SK-N-MC (cell line): ENCODE measurements around the gene VSIG10L2.

Source experiments
- DNase-seq: peaks from one replicate; pipeline ENCODE4 v3.0.0-alpha.2; 2011; ENCODE audit warnings: low read depth, low spot score
- H3K27ac ChIP-seq: fragments of 200-600 bp; sonication (generic); 2 replicates; pipeline ENCODE4 v1.5.1; 2016; ENCODE audit warnings: mixed run types
- H3K36me3 ChIP-seq: fragments of 200-600 bp; sonication (generic); 2 replicates; pipeline ENCODE4 v1.6.1; 2017; ENCODE audit warnings: antibody characterized with exemption, low read length, mixed read lengths; ENCODE audit not compliant: insufficient read depth
- H3K4me3 ChIP-seq: fragments of 200-600 bp; sonication (generic); 2 replicates; pipeline ENCODE4 v1.5.1; 2016
- H3K9ac ChIP-seq: fragments of 200-600 bp; sonication (generic); 2 replicates; pipeline ENCODE4 v1.8.0; 2017; ENCODE audit warnings: mixed run types, mixed read lengths; ENCODE audit not compliant: insufficient read length
- H3K9me3 ChIP-seq: fragments of 200-600 bp; sonication (generic); 2 replicates; pipeline ENCODE4 v1.6.1; 2017; ENCODE audit warnings: low read depth, mild to moderate bottlenecking, antibody characterized with exemption, low read length, moderate library complexity, mixed read lengths
- EZH2 ChIP-seq: fragments of 200-600 bp; sonication (generic); IDR thresholded peaks from one replicate; pipeline ENCODE4 v1.6.1; 2017; ENCODE audit warnings: antibody characterized with exemption
- FOXP2 ChIP-seq: optimal IDR thresholded peaks from 2 replicates; pipeline ENCODE3; 2011; ENCODE audit warnings: mild to moderate bottlenecking, moderate library complexity; ENCODE audit not compliant: insufficient read depth; ENCODE audit errors: extremely low read length, control extremely low read depth
- POLR2AphosphoS5 ChIP-seq: IDR thresholded peaks from 2 replicates; pipeline ENCODE4 v1.6.1; 2012; ENCODE audit warnings: mild to moderate bottlenecking, low read depth, low read length, borderline replicate concordance

VSIG10L2 gene

GRCh38 chr11:125953401-125953935 lies 7.6 kb downstream of the VSIG10L2 start:
- TF ChIP-seq FOXP2 (no peak), POLR2AphosphoS5 (no peak), EZH2 (no peak)
- H3K27ac ChIP-seq: no peak overlapping the region
- no peak overlapping the region for H3K9ac ChIP-seq
- H3K36me3 ChIP-seq: peaks cover 5% of the 10 kb centered on the region; the same call in 1 of the 2 replicates
- H3K9me3 ChIP-seq: no peaks in the 10 kb centered on the region
- no peak for DNase-seq
- no peak overlapping the region for H3K4me3 ChIP-seq

GRCh38 chr11:125954123-125954944 lies 8.5 kb downstream of the VSIG10L2 start:
- H3K4me3 ChIP-seq: no peak overlapping the region
- DNase-seq: no peak
- no peak overlapping the region for H3K27ac ChIP-seq
- H3K36me3 ChIP-seq: peaks cover 5% of the 10 kb centered on the region; the same call in 1 of the 2 replicates
- H3K9me3 ChIP-seq: no peaks in the 10 kb centered on the region
- TF ChIP-seq EZH2: no peak
- no peak for TF ChIP-seq FOXP2
- TF ChIP-seq POLR2AphosphoS5: no peak
- H3K9ac ChIP-seq: no peak overlapping the region

GRCh38 chr11:125954945-125955640 lies 9.2 kb downstream of the VSIG10L2 start:
- Histone ChIP-seq H3K27ac (no peak overlapping the region), H3K4me3 (no peak overlapping the region), H3K9ac (no peak overlapping the region), H3K36me3 (peaks cover 9% of the 10 kb centered on the region; the same call in 1 of the 2 replicates), H3K9me3 (no peaks in the 10 kb centered on the region)
- TF ChIP-seq FOXP2 (no peak), POLR2AphosphoS5 (no peak), EZH2 (no peak)
- DNase-seq: no peak

- DNase-seq: no peak
- no peak for TF ChIP-seq POLR2AphosphoS5
- no peak for TF ChIP-seq EZH2
- no peak for TF ChIP-seq FOXP2
- H3K27ac ChIP-seq: no peak overlapping the region
- H3K4me3 ChIP-seq: no peak overlapping the region
- H3K36me3 ChIP-seq: peaks cover 10% of the 10 kb centered on the region; the same call in 1 of the 2 replicates
- H3K9ac ChIP-seq: no peak overlapping the region
- H3K9me3 ChIP-seq: no peaks in the 10 kb centered on the region
Observed at GRCh38 chr11:125955856-125956255, 10.0 kb downstream of the VSIG10L2 start.

GRCh38 chr11:125956391-125957134 lies 10.7 kb downstream of the VSIG10L2 start:
- Histone ChIP-seq H3K9me3 (no peaks in the 10 kb centered on the region), H3K36me3 (peaks cover 12% of the 10 kb centered on the region; the same call in 1 of the 2 replicates), H3K27ac (no peak overlapping the region), H3K4me3 (no peak overlapping the region), H3K9ac (no peak overlapping the region)
- no peak for DNase-seq
- no peak for TF ChIP-seq EZH2
- no peak for TF ChIP-seq FOXP2
- TF ChIP-seq POLR2AphosphoS5: no peak

- H3K9ac ChIP-seq: no peak overlapping the region
- TF ChIP-seq EZH2 (no peak), FOXP2 (no peak), POLR2AphosphoS5 (no peak)
- peaks cover 24% of the 10 kb centered on the region for H3K36me3 ChIP-seq
- no peaks in the 10 kb centered on the region for H3K9me3 ChIP-seq
- no peak for DNase-seq
- no peak overlapping the region for H3K27ac ChIP-seq
- no peak overlapping the region for H3K4me3 ChIP-seq
Observed at GRCh38 chr11:125957618-125958332, 11.9 kb downstream of the VSIG10L2 start.

- Histone ChIP-seq H3K4me3 (no peak overlapping the region), H3K27ac (no peak overlapping the region), H3K36me3 (peaks cover 30% of the 10 kb centered on the region), H3K9ac (no peak overlapping the region), H3K9me3 (no peaks in the 10 kb centered on the region)
- TF ChIP-seq POLR2AphosphoS5: no peak
- no peak for TF ChIP-seq FOXP2
- DNase-seq: no peak
Observed at GRCh38 chr11:125958872-125959400, 13.1 kb downstream of the VSIG10L2 start.
